ENCODE data around the gene ZNF107. TPM values are rescaled to one million over a fixed set of nuclear protein-coding genes. Genes with fewer than 3 reads are reported as not detected.

ZNF107 gene
- total RNA-seq (2013), result 1.7 TPM
- polyA plus RNA-seq, result under 1 TPM; 0.44 to 0.89 (median 0.65) TPM
- polyA minus RNA-seq, result 0.40 and 0.42 TPM in 2 replicates
- total RNA-seq, result 1.8 to 12.1 (median 8.9) reads per million in 11 experiments

GRCh38 chr7:64665980-64666662, at the start of gene ZNF107:
TSS of gene ZNF107 (plus strand) at chr7:64666133. CDS start at chr7:64666283, 150 bp downstream.
- Mint-ChIP-seq H3K4me1 (peaks cover 17% of the 10 kb centered on the region), H3K36me3 (peaks cover 18 to 29% of the 10 kb centered on the region in 2 donors)

More at GRCh38 chr7:64665980-64666662, at the start of gene ZNF107:
- H3K4me1 ChIP-seq (ENCODE audit: control insufficient read depth in 1 of 2, insufficient read depth in 2 of 2, low read length in 2 of 2), result peaks cover 12% of the 10 kb centered on the region in 2 donors
- H3K9me3 Mint-ChIP-seq, result peaks cover 23 to 56% (median 35%) of the 10 kb centered on the region in 7 donors
- peaks cover 17 to 22% of the 10 kb centered on the region in 2 donors for H3K36me3 ChIP-seq (replicated peaks in 1 of 2; ENCODE audit: control insufficient read depth in 1 of 2, insufficient read depth in 2 of 2, low read length in 2 of 2)
- H2AFZ ChIP-seq (ENCODE audit: insufficient read depth, low read depth, low read length, poor library complexity, severe bottlenecking), result peak within 1 kb of the TSS; percentile 92
- H4K20me1 ChIP-seq (ENCODE audit: insufficient read depth, low read length), result no peaks in the 10 kb centered on the region
- peak within 1 kb of the TSS; percentile 74 for H3K4me2 ChIP-seq (replicated peaks; ENCODE audit: extremely low read depth, low read length, poor library complexity, severe bottlenecking)
- intact Hi-C loops (cut with micrococcal nuclease), result loop anchor here (5.0 to 10.0 kb wide), 3 partner anchors 104 to 709 kb away; partner anchors contain the start of genes ZNF680 (in 1 of the 2), ZNF736 (in 1 of the 2) and ZNF92 (in 1 of the 2)
- peak; percentile 55 to 75 (median 56) for DNase-seq
- 0% methylated on average over 23 of the region's 37 CpGs for WGBS (ENCODE audit: insufficient coverage)
- H3K27ac ChIP-seq (ENCODE audit: low read depth in 1 of 2, low read length in 2 of 2), result peak within 1 kb of the TSS; percentile 76 to 77
- peak within 1 kb of the TSS; percentile 96 to 98 for H3K4me3 Mint-ChIP-seq
- H3K9me3 ChIP-seq (replicated peaks in 1 of 2; ENCODE audit: control insufficient read depth in 1 of 2, insufficient read depth in 1 of 2, low read length in 2 of 2), result peaks cover 17 to 24% of the 10 kb centered on the region in 2 donors
- no peak for TF ChIP-seq CTCF (IDR thresholded peaks at IDR 0.05)
- H3K27me3 ChIP-seq (ENCODE audit: control insufficient read depth in 2 of 2, insufficient read depth in 2 of 2, low read length in 2 of 2), result no peaks in the 10 kb centered on the region
- peak within 1 kb of the TSS; percentile 84 for H3K9ac ChIP-seq (ENCODE audit: insufficient read depth, low read length, poor library complexity, severe bottlenecking)
- peaks cover 0 to 1% (median 0%) of the 10 kb centered on the region in 3 donors for H3K27me3 Mint-ChIP-seq (ENCODE audit: low read depth in 3 of 3)
- H3K4me3 ChIP-seq (replicated peaks in 1 of 3; ENCODE audit: low read depth in 2 of 3, low read length in 3 of 3), result peak within 1 kb of the TSS; percentile 76 to 93 (median 90)
- peak within 1 kb of the TSS; percentile 86 to 95 (median 91) for H3K27ac Mint-ChIP-seq
- H3K79me2 ChIP-seq (ENCODE audit: insufficient read depth, low read length), result peaks cover 44% of the 10 kb centered on the region
